Erythroblast (primary cell): Measurements from ENCODE around the gene ZCCHC2.

ENCODE experiments used
- DNase-seq, 2 experiments: peaks; one replicate each; lab custom pipeline; 2025; lab: John Stamatoyannopoulos, UW
- GATA1 ChIP-seq: IDR thresholded peaks from 2 replicates; pipeline ENCODE4 v1.6.1; 2011; ENCODE audit warnings: low read depth, mild to moderate bottlenecking, control low read depth, low read length, moderate library complexity
- POLR2A ChIP-seq: IDR thresholded peaks from 2 replicates; pipeline ENCODE4 v1.6.1; 2011; ENCODE audit warnings: mild to moderate bottlenecking, low read length

ZCCHC2 gene

GRCh38 chr18:62586781-62587487 lies 64.1 kb downstream of the ZCCHC2 start:
- no peak for DNase-seq
- TF ChIP-seq GATA1: no peak
- no peak for TF ChIP-seq POLR2A

GRCh38 chr18:62587689-62588088 lies 64.9 kb downstream of the ZCCHC2 start:
- DNase-seq: no peak
- TF ChIP-seq GATA1: no peak
- no peak for TF ChIP-seq POLR2A

GRCh38 chr18:62588217-62588616 lies 65.4 kb downstream of the ZCCHC2 start:
- TF ChIP-seq POLR2A (no peak), GATA1 (no peak)
- no peak for DNase-seq

- no peak for DNase-seq
- TF ChIP-seq GATA1: no peak
- no peak for TF ChIP-seq POLR2A
Measured at GRCh38 chr18:62590799-62591590, 68.2 kb downstream of the ZCCHC2 start.

GRCh38 chr18:62596145-62597005 lies 73.5 kb downstream of the ZCCHC2 start:
- TF ChIP-seq GATA1: no peak
- TF ChIP-seq POLR2A: no peak
- DNase-seq: no peak

- no peak for DNase-seq
- TF ChIP-seq POLR2A (no peak), GATA1 (no peak)
Measured at GRCh38 chr18:62601871-62602270, 79.0 kb downstream of the ZCCHC2 start.

GRCh38 chr18:62602706-62603105 lies 79.9 kb downstream of the ZCCHC2 start:
- TF ChIP-seq GATA1 (no peak), POLR2A (no peak)
- DNase-seq: no peak

- no peak for TF ChIP-seq POLR2A
- no peak for TF ChIP-seq GATA1
- no peak for DNase-seq
Measured at GRCh38 chr18:62603211-62603610, 80.4 kb downstream of the ZCCHC2 start.

GRCh38 chr18:62603979-62604378 lies 81.2 kb downstream of the ZCCHC2 start:
- no peak for DNase-seq
- TF ChIP-seq POLR2A (no peak), GATA1 (no peak)

GRCh38 chr18:62605685-62606084 lies 82.9 kb downstream of the ZCCHC2 start:
- no peak for TF ChIP-seq POLR2A
- no peak for TF ChIP-seq GATA1
- no peak for DNase-seq

GRCh38 chr18:62606106-62606505 lies 83.3 kb downstream of the ZCCHC2 start:
- TF ChIP-seq GATA1: no peak
- no peak for TF ChIP-seq POLR2A
- no peak for DNase-seq

GRCh38 chr18:62607302-62607701 lies 84.5 kb downstream of the ZCCHC2 start:
- TF ChIP-seq GATA1 (no peak), POLR2A (no peak)
- no peak for DNase-seq

GRCh38 chr18:62607708-62608428 lies 85.0 kb downstream of the ZCCHC2 start:
- DNase-seq: no peak
- TF ChIP-seq GATA1 (no peak), POLR2A (no peak)
